Gastroesophageal sphincter (tissue), 4 donors: ENCODE data around the gene PALD1. TPM values are rescaled to one million over a fixed set of nuclear protein-coding genes. Genes with fewer than 3 reads are reported as not detected.

Experiments
- ATAC-seq: fragments of 150-250 bp; one replicate; pipeline ENCODE4 v1.9.1; 2016; ENCODE audit warnings: mild to moderate bottlenecking, moderate library complexity
- H3K27ac ChIP-seq, 4 donors: fragments of 200-600 bp; sonication (generic) in 3 of 4; 1 replicate in 3 of 4; 2 replicates in 1 of 4; pipeline ENCODE4 v1.5.1; 2016 to 2019
- H3K27me3 ChIP-seq: fragments of 200-600 bp; sonication (generic); one replicate; pipeline ENCODE4 v1.5.1; 2019
- H3K36me3 ChIP-seq, 2 donors: fragments of 200-600 bp; sonication (generic); one replicate each; pipeline ENCODE4 v1.5.1; 2019; ENCODE audit warnings: control low read depth in 1 of 2
- H3K4me1 ChIP-seq, 3 donors: fragments of 200-600 bp; sonication (generic); 1 replicate in 2 of 3; 2 replicates in 1 of 3; pipeline ENCODE4 v1.5.1; 2016 to 2019; ENCODE audit warnings: control low read depth in 2 of 3
- H3K4me3 ChIP-seq, 2 donors: fragments of 200-600 bp; sonication (generic); one replicate each; pipeline ENCODE4 v1.5.1; 2019; ENCODE audit warnings: mild to moderate bottlenecking in 1 of 2, moderate library complexity in 1 of 2
- H3K9me3 ChIP-seq, 3 donors: fragments of 200-600 bp; sonication (generic); one replicate each; pipeline ENCODE4 v1.5.1; 2017 to 2019; ENCODE audit warnings: control low read depth in 2 of 3
- EP300 ChIP-seq: sonication (generic); formaldehyde crosslinking; IDR thresholded peaks from one replicate; pipeline ENCODE4 v1.6.1; 2017; ENCODE audit warnings: antibody characterized with exemption, mild to moderate bottlenecking
- POLR2A ChIP-seq, 2 donors: fragments of 450-650 bp; IDR thresholded peaks; one replicate each; pipeline ENCODE4 v1.6.1; 2017; ENCODE audit warnings: antibody characterized with exemption in 2 of 2, mild to moderate bottlenecking in 2 of 2, moderate library complexity in 1 of 2
- POLR2AphosphoS5 ChIP-seq: sonication (generic); formaldehyde crosslinking; IDR thresholded peaks from one replicate; pipeline ENCODE4 v1.6.1; 2017; ENCODE audit warnings: antibody characterized with exemption
- WGBS, 2 donors: methylation state at CpG; one replicate each; pipeline ENCODE4 v1.1.5; 2018; ENCODE audit warnings: low coverage in 1 of 2; 5-methylcytosine and 5-hydroxymethylcytosine counted together
- total RNA-seq, 4 donors: library from RNA; depleted of rRNA; stranded (reverse); fragments of >200 nt; gene quantifications; one replicate each; pipeline ENCODE4 v1.1.0, GENCODE V29; 2016
- TF ChIP-seq, protein P1 (sequence below), 4 experiments: fragments of 200-600 bp in 2 of 4; fragments of 450-650 bp in 2 of 4; sonication (generic) in 1 of 4; IDR thresholded peaks; one replicate each; pipeline ENCODE4 v1.5.1; 2017 to 2019; ENCODE audit warnings: antibody characterized with exemption in 4 of 4, mild to moderate bottlenecking in 2 of 4, moderate library complexity in 2 of 4

PALD1 gene
- total RNA-seq, 4 donors from 2014 or later = 12.5 to 19.8 (median 14.7) TPM

DNA sequence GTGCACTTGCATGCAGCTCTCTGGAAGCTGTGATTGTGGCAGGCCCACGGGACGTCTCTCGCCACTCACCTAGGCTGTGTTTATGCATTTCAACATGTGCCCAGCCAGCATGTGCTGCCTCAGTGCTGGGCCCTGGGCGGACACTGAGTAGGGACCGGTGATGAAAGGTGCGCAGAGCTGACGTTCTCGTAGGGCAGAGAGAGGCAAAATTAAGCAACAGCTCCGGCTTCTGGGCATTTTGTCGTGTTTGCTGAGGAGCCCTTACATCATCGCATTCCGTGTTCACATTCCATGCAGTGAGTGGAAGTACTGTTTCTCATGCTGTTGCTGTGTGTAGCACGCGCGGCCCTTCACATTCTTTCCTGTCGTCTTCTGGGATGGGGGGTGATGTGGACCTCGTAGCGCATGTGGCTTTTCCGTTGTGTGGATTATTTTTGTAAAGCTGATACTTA, 73.4 kb downstream of the PALD1 start:
- no peaks in the 10 kb centered on the region for H3K9me3 ChIP-seq
- peak; percentile 69 for ATAC-seq
- WGBS, 2 donors = 44 to 54% methylated on average over 7 to 11 of the region's 19 CpGs
- peaks cover 0 to 67% of the 10 kb centered on the region in 2 donors for H3K36me3 ChIP-seq
- peak overlapping the region in 1 of 4 donors; percentile 2 for H3K27ac ChIP-seq
- peaks cover 0 to 25% (median 0%) of the 10 kb centered on the region in 3 donors for H3K4me1 ChIP-seq
- H3K27me3 ChIP-seq = no peaks in the 10 kb centered on the region
- TF ChIP-seq POLR2AphosphoS5 = peak; percentile 74
- no peak for TF ChIP-seq EP300
- no peak overlapping the region for H3K4me3 ChIP-seq

DNA sequence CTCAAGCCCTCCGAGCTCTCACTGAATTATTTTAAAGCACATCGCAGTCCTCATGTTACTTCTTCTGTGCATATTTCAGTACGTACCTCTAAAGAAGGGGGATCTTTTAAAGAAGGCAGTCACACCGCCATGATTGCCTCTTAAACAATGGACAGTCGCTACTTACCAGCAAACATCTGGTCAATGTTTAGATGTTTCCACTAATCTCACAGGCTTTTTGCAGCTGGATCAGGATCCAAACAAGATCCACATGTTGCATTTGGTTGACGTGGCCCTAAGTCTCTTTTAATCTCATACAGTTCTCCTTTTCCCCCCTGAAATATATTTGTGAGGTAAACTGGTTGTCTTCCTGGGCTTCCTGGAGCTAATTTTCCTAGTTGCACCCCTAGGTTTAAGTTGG, 74.0 kb downstream of the PALD1 start:
- ATAC-seq = no peak
- Histone ChIP-seq H3K9me3 (no peaks in the 10 kb centered on the region), H3K27ac (no peak overlapping the region), H3K27me3 (no peaks in the 10 kb centered on the region), H3K4me1 (peaks cover 0 to 25% (median 0%) of the 10 kb centered on the region in 3 donors), H3K36me3 (peaks cover 0 to 67% of the 10 kb centered on the region in 2 donors), H3K4me3 (no peak overlapping the region)
- TF ChIP-seq POLR2A (IDR thresholded peaks at IDR 0.05) (no peak), EP300 (no peak), POLR2AphosphoS5 (no peak)
- TF ChIP-seq, protein P1, sequence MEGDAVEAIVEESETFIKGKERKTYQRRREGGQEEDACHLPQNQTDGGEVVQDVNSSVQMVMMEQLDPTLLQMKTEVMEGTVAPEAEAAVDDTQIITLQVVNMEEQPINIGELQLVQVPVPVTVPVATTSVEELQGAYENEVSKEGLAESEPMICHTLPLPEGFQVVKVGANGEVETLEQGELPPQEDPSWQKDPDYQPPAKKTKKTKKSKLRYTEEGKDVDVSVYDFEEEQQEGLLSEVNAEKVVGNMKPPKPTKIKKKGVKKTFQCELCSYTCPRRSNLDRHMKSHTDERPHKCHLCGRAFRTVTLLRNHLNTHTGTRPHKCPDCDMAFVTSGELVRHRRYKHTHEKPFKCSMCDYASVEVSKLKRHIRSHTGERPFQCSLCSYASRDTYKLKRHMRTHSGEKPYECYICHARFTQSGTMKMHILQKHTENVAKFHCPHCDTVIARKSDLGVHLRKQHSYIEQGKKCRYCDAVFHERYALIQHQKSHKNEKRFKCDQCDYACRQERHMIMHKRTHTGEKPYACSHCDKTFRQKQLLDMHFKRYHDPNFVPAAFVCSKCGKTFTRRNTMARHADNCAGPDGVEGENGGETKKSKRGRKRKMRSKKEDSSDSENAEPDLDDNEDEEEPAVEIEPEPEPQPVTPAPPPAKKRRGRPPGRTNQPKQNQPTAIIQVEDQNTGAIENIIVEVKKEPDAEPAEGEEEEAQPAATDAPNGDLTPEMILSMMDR (IDR thresholded peaks at IDR 0.05) = no peak
- WGBS, 2 donors = 74 to 90% methylated on average over 6 of the region's 6 CpGs

DNA sequence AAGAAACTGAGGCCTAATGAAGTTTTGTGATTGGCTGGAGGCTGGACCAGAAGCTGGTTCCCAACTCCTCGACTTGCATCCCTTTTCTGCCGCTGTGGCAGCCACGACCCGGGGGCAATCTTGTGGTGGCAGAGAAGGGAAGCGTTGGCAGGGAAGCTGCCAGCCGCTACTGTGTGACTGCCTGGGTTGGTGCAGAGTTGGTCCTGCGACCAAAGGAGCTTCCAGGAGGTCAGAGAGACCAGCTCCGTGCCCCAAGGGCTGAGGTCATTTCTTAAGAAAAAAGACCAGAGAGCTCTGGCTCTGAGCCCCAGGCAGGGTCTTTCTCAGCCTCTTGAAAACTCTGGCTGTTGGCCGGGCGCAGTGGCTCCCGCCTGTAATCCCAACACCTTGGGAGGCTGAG, 76.8 kb downstream of the PALD1 start:
- Histone ChIP-seq H3K27me3 (no peaks in the 10 kb centered on the region), H3K9me3 (no peaks in the 10 kb centered on the region), H3K4me3 (no peak overlapping the region), H3K36me3 (peaks cover 0 to 48% of the 10 kb centered on the region in 2 donors), H3K27ac (no peak overlapping the region), H3K4me1 (peaks cover 0 to 34% (median 11%) of the 10 kb centered on the region in 3 donors)
- ATAC-seq = no peak
- no CpG with 5 or more reads among the region's 11 CpGs for whole genome bisulfite sequencing, 2 donors
- TF ChIP-seq, protein P1 (IDR thresholded peaks at IDR 0.05) = no peak
- TF ChIP-seq EP300 = no peak
- no peak for TF ChIP-seq POLR2AphosphoS5

DNA sequence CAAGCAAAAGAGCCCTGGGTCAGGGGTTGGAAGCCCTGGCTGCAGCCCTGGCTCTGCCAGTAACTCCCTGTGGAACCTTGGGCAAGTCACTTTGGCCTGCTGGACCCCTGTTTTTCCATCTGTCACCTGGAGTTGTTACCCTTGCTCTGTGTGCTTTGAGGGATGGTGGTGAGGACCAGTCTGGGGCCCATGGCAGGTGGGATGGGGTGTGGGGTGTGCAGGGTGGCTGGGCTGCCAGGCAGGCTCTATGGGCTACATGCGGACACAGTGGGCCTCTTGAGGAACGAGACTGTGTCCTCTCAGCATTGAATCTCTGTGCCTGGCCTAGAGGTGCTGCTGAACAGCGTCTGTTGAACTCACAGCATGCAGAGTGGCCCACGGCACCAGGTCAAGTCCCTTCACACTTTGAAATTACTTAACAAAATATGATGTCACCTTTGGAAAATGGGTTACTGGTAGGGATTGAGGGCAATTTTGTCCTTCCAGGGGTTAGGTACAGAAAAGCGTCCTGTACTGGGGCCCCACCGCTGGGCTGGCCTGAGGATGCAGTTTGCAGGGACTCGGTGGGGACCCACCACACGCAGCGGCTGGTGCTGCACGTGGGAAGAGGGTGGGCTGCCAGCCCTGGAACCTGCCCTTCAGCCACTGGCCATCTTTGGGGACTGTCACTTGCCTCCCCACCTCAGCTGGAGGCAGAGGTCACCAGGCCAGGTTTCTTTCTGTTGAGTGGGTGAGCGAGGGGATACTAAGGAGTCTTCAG, 78.7 kb downstream of the PALD1 start:
- H3K9me3 ChIP-seq = no peaks in the 10 kb centered on the region
- WGBS, 2 donors = 100% methylated on average over 1 to 2 of the region's 11 CpGs
- peaks cover 0 to 34% of the 10 kb centered on the region in 2 donors for H3K36me3 ChIP-seq
- TF ChIP-seq POLR2A (IDR thresholded peaks at IDR 0.05) = no peak
- TF ChIP-seq POLR2AphosphoS5 = no peak
- TF ChIP-seq, protein P1 (IDR thresholded peaks at IDR 0.05) = no peak
- no peak for TF ChIP-seq EP300
- no peak for ATAC-seq
- H3K27ac ChIP-seq = no peak overlapping the region
- H3K4me1 ChIP-seq = peaks cover 0 to 40% (median 17%) of the 10 kb centered on the region in 3 donors
- H3K4me3 ChIP-seq = no peak overlapping the region
- H3K27me3 ChIP-seq = no peaks in the 10 kb centered on the region

DNA sequence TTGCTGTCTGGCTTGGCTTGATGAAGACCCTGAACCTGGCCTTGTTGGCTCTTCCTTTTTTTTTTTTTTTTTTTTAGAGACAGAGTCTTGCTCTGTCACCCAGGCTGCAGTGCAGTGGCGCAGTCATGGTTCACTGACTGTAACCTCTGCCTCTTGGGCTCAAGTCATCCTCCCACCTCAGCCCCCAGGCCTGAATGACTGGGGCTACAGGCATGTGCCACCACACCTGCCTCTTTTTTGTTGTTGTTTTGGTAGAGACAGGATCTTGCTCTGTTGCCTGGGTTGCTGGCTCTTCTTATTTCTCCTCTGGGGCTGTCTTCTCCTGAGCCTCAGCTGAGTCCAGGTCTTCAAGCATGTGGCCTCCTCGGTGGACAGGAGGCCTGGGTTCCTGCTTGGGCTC, 79.3 kb downstream of the PALD1 start:
- H3K27me3 ChIP-seq = no peaks in the 10 kb centered on the region
- TF ChIP-seq, protein P1 (IDR thresholded peaks at IDR 0.05) = no peak
- TF ChIP-seq POLR2A (IDR thresholded peaks at IDR 0.05) (no peak), EP300 (no peak), POLR2AphosphoS5 (no peak)
- peaks cover 0 to 44% (median 17%) of the 10 kb centered on the region in 3 donors for H3K4me1 ChIP-seq
- WGBS, 2 donors = no CpG with 5 or more reads among the region's 2 CpGs
- H3K9me3 ChIP-seq = no peaks in the 10 kb centered on the region
- H3K36me3 ChIP-seq = peaks cover 0 to 28% of the 10 kb centered on the region in 2 donors
- no peak overlapping the region for H3K27ac ChIP-seq
- no peak overlapping the region for H3K4me3 ChIP-seq
- ATAC-seq = no peak
